HEK293 (cell line): ENCODE results near the gene MYH6.

Source experiments
- HOXC10 ChIP-seq: sonication (generic); formaldehyde crosslinking; IDR thresholded peaks from 2 replicates; pipeline ENCODE4 v1.8.1; 2023; ENCODE audit warnings: mild to moderate bottlenecking, missing genetic modification reagents
- MEIS1 ChIP-seq: sonication (generic); formaldehyde crosslinking; IDR thresholded peaks from 2 replicates; pipeline ENCODE4 v1.8.1; 2022; ENCODE audit warnings: missing genetic modification reagents, mild to moderate bottlenecking, borderline replicate concordance
- MYNN ChIP-seq: fragments of 450-650 bp; formaldehyde crosslinking; IDR thresholded peaks from 2 replicates; pipeline ENCODE4 v1.5.1; 2016; ENCODE audit warnings: missing biosample characterization, missing genetic modification characterization, borderline replicate concordance
- ZNF24 ChIP-seq: fragments of 450-650 bp; formaldehyde crosslinking; IDR thresholded peaks from 2 replicates; pipeline ENCODE4 v1.5.1; 2016; ENCODE audit warnings: missing biosample characterization, missing genetic modification characterization
- ZNF639 ChIP-seq: fragments of 450-650 bp; formaldehyde crosslinking; IDR thresholded peaks from 2 replicates; pipeline ENCODE4 v1.5.1; 2016; ENCODE audit warnings: missing biosample characterization, missing genetic modification characterization
- TF ChIP-seq, protein P1 (sequence below): fragments of 450-650 bp; formaldehyde crosslinking; IDR thresholded peaks from 2 replicates; pipeline ENCODE4 v1.5.1; 2016; ENCODE audit warnings: missing biosample characterization, missing genetic modification characterization

- no peak for TF ChIP-seq MYNN
- TF ChIP-seq HOXC10 = no peak
- TF ChIP-seq, protein P1, sequence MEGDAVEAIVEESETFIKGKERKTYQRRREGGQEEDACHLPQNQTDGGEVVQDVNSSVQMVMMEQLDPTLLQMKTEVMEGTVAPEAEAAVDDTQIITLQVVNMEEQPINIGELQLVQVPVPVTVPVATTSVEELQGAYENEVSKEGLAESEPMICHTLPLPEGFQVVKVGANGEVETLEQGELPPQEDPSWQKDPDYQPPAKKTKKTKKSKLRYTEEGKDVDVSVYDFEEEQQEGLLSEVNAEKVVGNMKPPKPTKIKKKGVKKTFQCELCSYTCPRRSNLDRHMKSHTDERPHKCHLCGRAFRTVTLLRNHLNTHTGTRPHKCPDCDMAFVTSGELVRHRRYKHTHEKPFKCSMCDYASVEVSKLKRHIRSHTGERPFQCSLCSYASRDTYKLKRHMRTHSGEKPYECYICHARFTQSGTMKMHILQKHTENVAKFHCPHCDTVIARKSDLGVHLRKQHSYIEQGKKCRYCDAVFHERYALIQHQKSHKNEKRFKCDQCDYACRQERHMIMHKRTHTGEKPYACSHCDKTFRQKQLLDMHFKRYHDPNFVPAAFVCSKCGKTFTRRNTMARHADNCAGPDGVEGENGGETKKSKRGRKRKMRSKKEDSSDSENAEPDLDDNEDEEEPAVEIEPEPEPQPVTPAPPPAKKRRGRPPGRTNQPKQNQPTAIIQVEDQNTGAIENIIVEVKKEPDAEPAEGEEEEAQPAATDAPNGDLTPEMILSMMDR (tag by site-specific recombination) = no peak
- no peak for TF ChIP-seq MEIS1 (CRISPR knock-in tag)
- no peak for TF ChIP-seq ZNF639 (tag by site-specific recombination)
- no peak for TF ChIP-seq ZNF24
These were observed 47.6 kb downstream of the MYH6 start for GRCh38 chr14:23360496-23360895.
